ENCODE results near the gene TOM1.

The TOM1 gene

GRCh38 chr22:35324067-35324466 lies 24.4 kb downstream of the TOM1 start:
- DNase-seq (ENCODE audit: low spot score), result no peak

- no peak for DNase-seq (ENCODE audit: low spot score)
These were observed 25.1 kb downstream of the TOM1 start for GRCh38 chr22:35324762-35325161.

DNA sequence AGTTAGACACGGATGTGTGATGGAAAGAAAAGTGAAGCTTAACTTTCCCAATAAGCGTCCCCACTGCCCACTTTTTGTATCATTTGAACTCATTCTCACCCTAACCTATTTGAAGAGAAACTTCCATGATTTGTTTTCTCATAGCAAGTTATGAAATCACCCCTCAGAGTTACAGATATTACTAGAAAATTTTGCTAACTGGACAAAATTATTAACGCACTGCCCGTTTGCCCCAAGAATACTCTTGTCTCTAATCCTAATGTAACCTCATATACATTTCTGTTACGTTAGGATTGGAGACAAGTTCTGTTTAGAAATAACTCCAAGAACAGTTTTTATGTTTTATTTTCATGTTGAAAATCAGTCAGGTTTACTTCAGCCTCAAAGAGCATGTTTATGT lies 25.5 kb downstream of the TOM1 start:
- no peak for DNase-seq (ENCODE audit: low spot score)

- DNase-seq (ENCODE audit: low spot score), result no peak
These were observed 27.3 kb downstream of the TOM1 start for GRCh38 chr22:35326854-35327562.

DNA sequence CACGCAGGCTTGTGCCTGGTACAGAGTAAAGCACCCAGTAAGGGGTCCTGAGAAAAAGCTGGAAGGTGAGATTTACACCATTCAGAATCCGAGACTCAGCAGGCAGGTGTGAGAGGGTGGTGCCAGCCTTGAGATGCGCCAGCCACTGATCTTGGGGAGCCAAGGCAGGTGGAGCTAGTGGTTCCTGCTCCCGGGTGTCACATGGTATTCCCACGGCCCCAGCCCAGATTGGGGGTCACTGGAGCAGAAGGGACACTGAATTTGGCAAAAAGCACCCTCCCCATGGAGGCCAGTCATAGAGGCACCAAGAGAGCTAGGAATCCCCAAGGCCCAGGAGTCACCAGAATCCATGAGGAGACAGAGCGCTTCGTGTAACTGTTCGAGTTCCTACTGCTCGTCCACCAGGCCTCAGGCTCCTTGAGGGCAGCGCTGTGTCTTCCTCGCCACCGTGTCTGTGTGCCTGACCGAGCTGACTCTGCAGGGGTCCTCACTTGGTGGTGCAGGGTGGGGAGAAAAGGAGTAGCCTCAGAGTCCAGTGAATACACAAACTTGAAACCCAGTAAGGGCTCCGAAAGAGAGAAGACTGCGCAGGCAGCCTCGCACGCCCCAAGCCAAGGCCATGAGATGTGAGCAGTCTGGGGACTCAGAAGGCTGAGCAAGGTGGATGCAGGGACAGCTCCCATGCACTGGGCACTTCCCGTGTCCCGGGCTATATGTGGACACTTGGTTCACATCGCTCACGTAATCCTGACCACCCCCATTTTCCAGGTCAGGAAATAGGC lies 28.2 kb downstream of the TOM1 start:
- no peak for DNase-seq (ENCODE audit: low spot score)

GRCh38 chr22:35328472-35328885 lies 28.8 kb downstream of the TOM1 start:
- peak; percentile 92 for DNase-seq (ENCODE audit: low spot score)

- no peak for DNase-seq (ENCODE audit: low spot score)
These were observed 29.6 kb downstream of the TOM1 start for GRCh38 chr22:35329114-35329847.

DNA sequence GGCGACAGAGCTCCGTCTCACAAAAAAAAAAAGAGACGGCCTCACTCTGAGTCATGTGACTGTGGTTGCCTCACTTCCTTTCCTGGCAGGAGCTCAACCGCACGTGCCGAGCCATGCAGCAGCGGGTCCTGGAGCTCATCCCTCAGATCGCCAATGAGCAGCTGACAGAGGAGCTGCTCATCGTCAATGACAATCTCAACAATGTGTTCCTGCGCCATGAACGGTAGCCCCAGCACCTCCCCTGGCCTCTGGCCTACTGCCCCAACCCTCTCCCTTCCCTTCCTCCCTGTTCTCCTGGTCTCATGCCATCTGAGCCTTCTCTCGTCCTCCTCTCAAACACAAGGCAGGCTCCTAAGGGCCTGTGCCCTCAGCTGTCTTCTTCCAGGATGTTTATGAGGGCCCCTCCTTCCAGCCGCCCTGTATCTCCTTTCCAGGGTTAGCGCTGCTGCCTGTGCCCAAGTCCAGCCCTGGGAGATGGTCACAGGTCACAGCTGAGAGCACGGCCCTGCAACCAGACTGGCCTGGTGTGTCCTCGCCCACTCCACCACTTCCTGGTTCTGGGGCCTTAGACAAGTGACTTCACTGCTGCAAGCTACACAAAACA lies 30.7 kb downstream of the TOM1 start:
- DNase-seq (ENCODE audit: low spot score), result no peak

- no peak for DNase-seq (ENCODE audit: low spot score)
These were observed 32.6 kb downstream of the TOM1 start for GRCh38 chr22:35332278-35332677.

- no peak for DNase-seq (ENCODE audit: low spot score)
These were observed 33.5 kb downstream of the TOM1 start for GRCh38 chr22:35333220-35333619.

- no peak for DNase-seq (ENCODE audit: low spot score)
These were observed 34.3 kb downstream of the TOM1 start for GRCh38 chr22:35334004-35334403.

DNA sequence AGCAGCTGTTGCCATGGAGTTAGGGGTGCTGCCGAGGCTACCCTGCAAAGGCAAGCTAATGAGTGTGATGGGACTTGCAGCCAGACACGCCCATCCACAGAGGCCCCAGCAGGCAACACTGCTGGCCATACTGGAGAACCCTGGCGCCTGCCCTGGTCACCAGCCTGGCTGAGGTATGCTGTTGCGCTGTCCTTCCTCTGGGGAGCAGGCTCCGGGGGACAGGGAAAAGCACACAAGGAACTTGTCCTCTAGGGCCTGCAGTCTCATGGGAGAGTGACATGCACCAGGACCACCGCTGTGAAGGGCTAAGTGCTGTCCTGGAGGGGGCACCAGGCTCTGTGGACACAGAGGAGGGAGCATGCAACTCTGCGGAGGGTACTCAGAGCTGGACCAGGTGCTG lies 35.8 kb downstream of the TOM1 start:
- no peak for DNase-seq (ENCODE audit: low spot score)

DNA sequence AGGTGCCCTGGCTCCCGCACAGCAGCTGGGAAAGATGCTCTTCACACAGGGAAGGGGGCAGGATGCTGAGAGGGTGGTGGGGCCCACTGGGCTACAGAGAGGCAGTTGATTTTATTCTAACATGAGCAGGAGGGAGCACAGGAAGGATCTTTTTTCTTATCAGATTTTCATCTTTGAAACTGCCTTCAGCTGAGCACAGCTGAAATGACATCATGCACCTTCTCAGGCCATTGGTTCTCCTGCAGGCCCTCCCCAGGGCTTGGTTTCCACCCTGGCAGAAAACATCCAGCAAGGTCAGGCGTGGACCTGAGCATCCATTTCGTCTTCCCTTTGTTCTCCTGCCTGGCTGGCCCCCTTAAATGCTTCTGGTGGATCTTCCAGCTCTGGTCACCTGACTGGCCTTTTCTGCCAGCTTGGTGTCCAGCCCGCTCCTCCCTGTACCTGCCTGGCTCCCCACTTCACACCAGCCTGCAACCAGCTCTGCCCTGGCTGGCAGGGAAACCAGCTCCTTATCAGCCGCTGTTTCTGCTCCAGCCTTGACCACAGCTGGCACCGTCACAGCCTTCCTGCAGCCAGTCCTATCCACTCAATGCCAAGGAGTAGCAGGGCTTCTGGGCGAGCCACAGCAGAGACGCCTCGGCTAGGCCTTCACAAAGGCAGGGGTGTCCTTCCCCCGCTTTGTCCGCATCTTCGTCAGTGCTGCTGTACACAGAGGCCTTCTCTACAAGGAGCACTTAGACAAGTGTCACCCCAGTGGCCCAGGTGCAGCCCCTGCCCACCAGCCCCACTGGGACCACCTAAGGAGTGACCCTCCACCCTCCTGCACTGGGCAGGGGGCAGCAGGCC lies 36.5 kb downstream of the TOM1 start:
- no peak for DNase-seq (ENCODE audit: low spot score)

- DNase-seq (ENCODE audit: low spot score), result no peak
These were observed 38.2 kb downstream of the TOM1 start for GRCh38 chr22:35337932-35338331.

- DNase-seq (ENCODE audit: low spot score), result no peak
These were observed 41.6 kb downstream of the TOM1 start for GRCh38 chr22:35341090-35341874.

DNA sequence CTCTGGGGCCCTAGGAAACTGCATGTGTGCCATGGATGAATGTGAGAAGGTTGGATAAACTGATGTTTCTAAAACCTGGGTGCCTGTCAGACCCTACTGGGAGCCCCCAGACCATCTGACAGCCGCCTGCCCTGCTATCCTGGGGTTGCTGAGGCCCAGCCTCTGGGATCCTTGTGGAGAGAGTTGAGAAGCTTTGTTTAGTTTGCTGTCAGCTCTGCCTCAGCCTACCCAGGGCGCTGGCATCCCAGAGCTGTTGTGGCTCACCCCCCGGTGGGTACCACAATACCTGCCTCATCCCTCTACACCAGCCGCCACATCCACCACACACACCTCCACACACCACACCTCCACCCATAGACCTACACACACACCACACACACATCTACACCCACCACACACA lies 42.7 kb downstream of the TOM1 start:
- no peak for DNase-seq (ENCODE audit: low spot score)

GRCh38 chr22:35343664-35344550 lies 44.2 kb downstream of the TOM1 start:
- DNase-seq (ENCODE audit: low spot score), result no peak

GRCh38 chr22:35344956-35345690 lies 45.4 kb downstream of the TOM1 start:
- DNase-seq (ENCODE audit: low spot score), result no peak
